HFFc6 (cell line): Measurements from ENCODE around the gene ATP4A. TPM values are rescaled to one million over a fixed set of nuclear protein-coding genes. Genes with fewer than 3 reads are reported as not detected.

Experiments used
- DNase-seq: peaks from one replicate; pipeline ENCODE4 v3.0.0-alpha.2; 2018
- H3K27ac Mint-ChIP-seq: 2 replicates; pipeline ENCODE4 v1.8.0; 2020; ENCODE audit warnings: mild to moderate bottlenecking, mixed read lengths
- H3K27me3 Mint-ChIP-seq: 2 replicates; pipeline ENCODE4 v1.8.0; 2021; ENCODE audit warnings: mild to moderate bottlenecking, moderate library complexity, mixed read lengths; ENCODE audit not compliant: insufficient read depth
- H3K36me3 Mint-ChIP-seq: 2 replicates; pipeline ENCODE4 v1.8.0; 2021; ENCODE audit warnings: low read depth, mixed read lengths
- H3K4me1 Mint-ChIP-seq: 2 replicates; pipeline ENCODE4 v1.8.0; 2020; ENCODE audit warnings: low read depth, mixed read lengths
- H3K4me3 Mint-ChIP-seq: 2 replicates; pipeline ENCODE4 v1.8.0; 2020; ENCODE audit warnings: mild to moderate bottlenecking, moderate library complexity, mixed read lengths
- H3K9me3 Mint-ChIP-seq: 2 replicates; pipeline ENCODE4 v1.8.0; 2020; ENCODE audit warnings: mild to moderate bottlenecking, mixed read lengths
- total RNA-seq, 6 experiments: library from RNA; stranded (reverse); fragmentation: NEBNext Ultra II Directional; extraction: Animal tissue kit (Norgen Biotek cat#: 25700); gene quantifications; 2 replicates in 1 of 6; 3 replicates in 5 of 6; pipeline ENCODE4 v1.2.3, GENCODE V29; 2021
- TF ChIP-seq, protein P1 (sequence below): fragments of 200-600 bp; sonication (generic); IDR thresholded peaks from 2 replicates; pipeline ENCODE4 v1.5.0; 2021; ENCODE audit warnings: antibody characterized with exemption, mild to moderate bottlenecking

The ATP4A gene
- total RNA-seq, 6 experiments from 2014 or later = not detected

DNA sequence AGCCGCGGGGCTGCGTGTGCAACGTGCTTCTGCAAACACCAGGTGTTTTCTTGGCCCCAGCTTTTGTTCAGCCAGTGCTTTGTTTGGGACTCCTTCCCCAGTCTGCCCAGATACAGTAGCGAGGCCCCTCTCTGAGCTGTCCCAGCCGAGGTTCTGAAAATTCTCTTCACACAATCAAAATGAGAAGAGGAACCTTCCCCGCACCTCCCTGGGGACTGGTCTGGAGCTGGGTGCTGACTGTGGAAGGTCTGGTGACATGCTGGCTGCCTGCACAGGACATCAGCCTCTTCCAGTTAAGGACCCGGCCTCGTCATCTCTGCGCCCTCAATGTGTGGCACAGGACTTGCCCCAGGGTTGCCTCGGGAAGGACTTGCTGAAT, 4.2 kb downstream of the ATP4A start:
- TF ChIP-seq, protein P1, sequence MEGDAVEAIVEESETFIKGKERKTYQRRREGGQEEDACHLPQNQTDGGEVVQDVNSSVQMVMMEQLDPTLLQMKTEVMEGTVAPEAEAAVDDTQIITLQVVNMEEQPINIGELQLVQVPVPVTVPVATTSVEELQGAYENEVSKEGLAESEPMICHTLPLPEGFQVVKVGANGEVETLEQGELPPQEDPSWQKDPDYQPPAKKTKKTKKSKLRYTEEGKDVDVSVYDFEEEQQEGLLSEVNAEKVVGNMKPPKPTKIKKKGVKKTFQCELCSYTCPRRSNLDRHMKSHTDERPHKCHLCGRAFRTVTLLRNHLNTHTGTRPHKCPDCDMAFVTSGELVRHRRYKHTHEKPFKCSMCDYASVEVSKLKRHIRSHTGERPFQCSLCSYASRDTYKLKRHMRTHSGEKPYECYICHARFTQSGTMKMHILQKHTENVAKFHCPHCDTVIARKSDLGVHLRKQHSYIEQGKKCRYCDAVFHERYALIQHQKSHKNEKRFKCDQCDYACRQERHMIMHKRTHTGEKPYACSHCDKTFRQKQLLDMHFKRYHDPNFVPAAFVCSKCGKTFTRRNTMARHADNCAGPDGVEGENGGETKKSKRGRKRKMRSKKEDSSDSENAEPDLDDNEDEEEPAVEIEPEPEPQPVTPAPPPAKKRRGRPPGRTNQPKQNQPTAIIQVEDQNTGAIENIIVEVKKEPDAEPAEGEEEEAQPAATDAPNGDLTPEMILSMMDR = no peak
- peaks cover 41% of the 10 kb centered on the region for H3K27me3 Mint-ChIP-seq
- no peak for DNase-seq
- H3K4me1 Mint-ChIP-seq = no peaks in the 10 kb centered on the region
- H3K36me3 Mint-ChIP-seq = no peaks in the 10 kb centered on the region
- no peak overlapping the region for H3K4me3 Mint-ChIP-seq
- no peaks in the 10 kb centered on the region for H3K9me3 Mint-ChIP-seq
- no peak overlapping the region for H3K27ac Mint-ChIP-seq

DNA sequence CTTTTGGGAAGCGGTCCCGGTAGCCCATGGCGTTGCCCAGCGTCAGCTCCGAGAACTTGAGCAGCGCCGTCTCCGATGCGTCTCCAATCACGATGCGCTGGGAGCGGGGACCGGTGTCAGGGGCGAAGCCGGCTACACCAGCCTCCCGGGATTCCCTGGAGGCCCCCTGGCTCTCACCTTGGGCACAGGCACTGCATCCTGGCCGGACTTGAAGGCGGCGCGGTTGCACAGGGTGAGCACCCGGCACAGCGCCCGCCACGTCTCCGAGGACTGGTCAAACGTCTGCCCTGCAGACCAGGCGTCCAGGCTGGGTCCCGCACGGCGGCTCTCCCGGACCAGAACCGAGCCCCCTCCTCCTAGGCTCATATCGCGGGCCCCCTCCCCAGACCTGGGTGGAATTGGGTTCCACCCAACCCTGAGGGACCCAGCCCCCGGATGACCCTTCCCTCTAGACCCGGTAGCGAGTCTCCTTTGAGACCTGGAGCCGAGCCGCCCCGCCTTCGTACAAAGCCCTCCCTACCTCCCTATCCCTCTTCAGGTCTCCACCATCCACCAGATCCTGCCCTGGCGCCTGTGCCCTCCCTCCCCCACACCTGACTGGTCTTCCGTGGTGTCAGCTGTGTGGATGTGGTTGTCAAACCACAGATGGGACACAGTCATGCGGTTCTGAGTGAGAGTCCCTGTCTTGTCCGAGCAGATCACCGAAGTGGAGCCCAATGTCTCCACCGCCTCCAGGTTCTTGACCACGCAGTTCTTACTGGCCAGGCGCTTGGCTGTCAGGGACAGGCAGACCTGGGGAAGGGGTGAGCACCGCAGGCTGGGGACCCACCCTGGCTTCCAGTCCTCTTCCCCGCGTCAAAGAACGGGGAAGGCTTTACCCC, 4.8 kb downstream of the ATP4A start:
- Mint-ChIP-seq H3K4me3 (no peak overlapping the region), H3K27me3 (peaks cover 43% of the 10 kb centered on the region), H3K27ac (no peak overlapping the region), H3K9me3 (no peaks in the 10 kb centered on the region), H3K4me1 (no peaks in the 10 kb centered on the region), H3K36me3 (no peaks in the 10 kb centered on the region)
- TF ChIP-seq, protein P1 = no peak
- DNase-seq = no peak

DNA sequence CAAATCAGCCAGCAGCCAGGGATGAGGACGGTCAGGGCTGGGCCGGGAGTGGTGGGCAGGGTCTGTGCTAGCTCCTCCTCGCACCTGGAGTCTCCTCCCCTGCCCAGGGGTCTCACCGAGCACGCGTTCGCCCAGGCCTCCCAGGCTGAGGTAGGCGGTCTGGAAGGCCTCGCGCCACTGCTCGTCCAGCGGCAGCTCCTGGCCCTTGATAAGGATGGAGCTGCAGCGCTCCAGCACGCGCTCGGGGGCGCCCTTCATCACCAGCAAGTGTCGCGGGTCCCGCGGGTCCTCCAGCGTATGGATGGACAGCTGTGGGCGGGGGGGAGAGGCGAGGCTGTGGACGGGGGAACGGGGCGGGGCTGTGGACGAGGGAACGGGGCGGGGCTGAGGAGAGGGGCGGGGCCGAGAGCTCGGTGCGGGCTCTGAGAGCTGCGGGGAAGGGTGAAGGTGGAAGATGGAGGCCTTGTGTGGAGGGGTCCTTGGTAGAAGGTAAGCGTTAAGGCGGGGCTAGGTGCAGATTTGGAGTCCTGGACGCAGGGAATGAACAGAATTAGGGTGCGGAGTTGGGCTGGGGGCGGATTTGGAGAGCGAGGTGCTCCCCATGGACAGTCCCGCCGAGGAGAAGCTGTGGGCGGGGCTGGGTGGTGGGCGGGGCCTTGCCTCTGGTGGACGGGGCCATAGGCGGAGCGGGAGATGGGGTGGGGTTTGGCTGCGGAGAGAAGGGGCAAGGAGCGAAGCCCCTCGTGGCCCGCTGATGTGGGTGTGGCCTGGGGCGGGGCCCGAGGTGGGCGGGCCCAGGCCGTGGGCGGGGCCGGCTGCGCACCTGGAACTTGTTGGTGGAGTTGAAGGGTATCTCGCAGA, 5.7 kb downstream of the ATP4A start:
- no peaks in the 10 kb centered on the region for H3K9me3 Mint-ChIP-seq
- no peak overlapping the region for H3K27ac Mint-ChIP-seq
- DNase-seq = no peak
- peaks cover 43% of the 10 kb centered on the region for H3K27me3 Mint-ChIP-seq
- TF ChIP-seq, protein P1 = no peak
- no peaks in the 10 kb centered on the region for H3K36me3 Mint-ChIP-seq
- H3K4me1 Mint-ChIP-seq = no peaks in the 10 kb centered on the region
- H3K4me3 Mint-ChIP-seq = no peak overlapping the region; the same call in 1 of the 2 replicates

DNA sequence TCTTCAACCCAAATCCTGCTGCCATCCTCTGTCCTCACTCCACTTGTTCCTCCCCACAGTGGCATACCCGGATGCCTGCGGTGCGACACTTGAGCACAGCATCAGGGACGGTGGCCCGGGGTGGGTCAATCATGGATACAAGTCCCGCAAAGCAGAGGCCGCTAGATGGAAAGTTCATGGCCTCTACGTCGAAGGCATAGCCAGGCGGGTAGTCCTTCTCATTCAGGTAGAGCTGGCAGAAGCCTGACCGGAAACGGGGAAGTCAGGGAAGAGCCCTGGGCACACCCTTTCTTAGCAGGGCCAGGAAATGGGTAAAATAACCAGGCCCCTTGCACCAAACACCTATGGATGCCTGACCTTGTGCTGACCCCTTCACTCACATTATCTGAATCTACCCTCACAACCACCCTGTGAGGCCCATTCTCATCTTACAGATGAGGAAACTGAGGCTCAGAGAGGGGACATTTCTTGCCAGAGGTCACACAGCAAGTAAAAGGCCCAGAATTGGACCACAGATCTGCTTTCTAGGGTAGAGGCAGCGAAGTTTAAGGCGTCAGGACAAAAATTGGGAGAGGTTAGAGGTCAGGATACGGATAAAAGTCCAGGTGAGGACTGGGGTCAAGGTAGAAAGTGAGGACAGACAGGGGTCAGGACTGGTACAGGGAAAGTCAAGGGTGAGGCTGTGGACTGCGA, 6.5 kb downstream of the ATP4A start:
- no peak for DNase-seq
- no peak overlapping the region for H3K4me3 Mint-ChIP-seq
- H3K9me3 Mint-ChIP-seq = no peaks in the 10 kb centered on the region
- H3K27me3 Mint-ChIP-seq = peaks cover 40% of the 10 kb centered on the region
- H3K36me3 Mint-ChIP-seq = no peaks in the 10 kb centered on the region
- H3K4me1 Mint-ChIP-seq = no peaks in the 10 kb centered on the region
- H3K27ac Mint-ChIP-seq = no peak overlapping the region
- TF ChIP-seq, protein P1 = no peak

DNA sequence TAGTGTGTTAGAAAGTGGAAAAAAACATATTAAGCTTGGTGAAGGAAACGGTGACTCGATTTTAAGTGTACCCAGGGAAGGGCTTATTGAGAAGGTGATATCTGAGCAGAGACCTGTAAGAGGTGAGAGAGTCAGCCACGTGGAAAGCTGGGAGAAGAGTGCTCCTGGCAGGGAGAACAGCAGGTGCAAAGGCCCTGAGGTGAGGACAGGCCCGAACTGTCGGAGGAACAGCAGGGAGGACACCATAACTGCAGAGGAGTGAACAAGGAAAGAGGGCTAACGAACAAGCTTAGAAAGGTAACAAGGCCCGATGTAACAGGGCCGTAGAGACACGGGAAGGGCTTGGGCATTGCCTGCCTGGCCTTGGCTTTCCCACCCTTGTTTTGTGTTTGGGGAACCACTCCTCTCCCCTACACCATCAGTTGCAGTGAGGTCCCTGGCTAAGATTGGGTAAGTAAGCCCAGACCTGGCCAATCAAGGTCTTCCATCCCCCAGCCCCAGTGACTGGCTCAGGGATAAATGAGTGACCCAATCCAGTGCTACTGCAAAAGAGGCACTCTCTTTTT, 7.3 kb downstream of the ATP4A start:
- DNase-seq = no peak
- H3K4me3 Mint-ChIP-seq = no peak overlapping the region
- no peaks in the 10 kb centered on the region for H3K4me1 Mint-ChIP-seq
- no peaks in the 10 kb centered on the region for H3K9me3 Mint-ChIP-seq
- H3K27ac Mint-ChIP-seq = no peak overlapping the region
- H3K36me3 Mint-ChIP-seq = no peaks in the 10 kb centered on the region
- TF ChIP-seq, protein P1 = no peak
- peaks cover 35% of the 10 kb centered on the region for H3K27me3 Mint-ChIP-seq
